ENCODE measurements around the gene TRMT11. TPM values are rescaled to one million over a fixed set of nuclear protein-coding genes. Genes with fewer than 3 reads are reported as not detected.

Gene TRMT11
- total and polyA plus RNA-seq, 2 of the 8 experiments (the other 6 are each of a cell fraction or from before 2014, with no cell fraction given) = 19.7 to 32.4 TPM

DNA sequence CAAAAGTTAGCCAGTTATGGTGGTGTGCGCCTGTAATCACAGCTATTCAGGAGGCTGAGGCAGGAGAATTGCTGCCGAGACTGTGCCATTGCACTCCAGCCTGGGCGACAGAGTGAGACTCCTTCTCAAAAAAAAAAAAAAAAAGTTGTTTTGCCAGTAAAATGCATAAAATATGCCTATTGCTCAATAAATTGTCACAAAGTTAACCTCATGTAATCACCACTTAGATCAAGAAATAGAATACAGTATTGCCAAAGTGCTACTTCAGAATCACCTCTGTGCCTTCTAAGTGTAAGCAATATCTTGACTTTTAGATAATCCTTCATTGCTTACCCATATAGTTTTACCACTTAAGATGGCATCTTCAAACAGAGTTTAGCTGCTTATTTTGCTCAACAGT lies 80.7 kb downstream of the TRMT11 start:
- H3K14ac ChIP-seq (ENCODE audit: insufficient read length) = no peak overlapping the region
- DNase-seq (ENCODE audit: low read depth in 1 of 2, low spot score in 2 of 2) (no peak), FAIRE-seq (no peak)
- H3K23me2 ChIP-seq (ENCODE audit: low read depth, low read length) = no peaks in the 10 kb centered on the region
- CTCF ChIA-PET (ENCODE audit: partially characterized antibody) = no interaction called here
- no peak overlapping the region for H4K91ac ChIP-seq (replicated peaks; ENCODE audit: insufficient read length, low read length)
- no peak overlapping the region for H2BK15ac ChIP-seq (ENCODE audit: low read length)
- H3K23ac ChIP-seq (ENCODE audit: insufficient read length) = no peak overlapping the region
- H3K27ac ChIP-seq (ENCODE audit: low read depth, low read length) = no peak overlapping the region
- H3K4me2 ChIP-seq (ENCODE audit: insufficient read depth in 1 of 2, low read depth in 2 of 2, low read length in 2 of 2) = no peak overlapping the region
- TF ChIP-seq POU5F1 (IDR thresholded peaks at IDR 0.05; ENCODE audit: low read depth, low read length) (no peak), SIRT6 (IDR thresholded peaks at IDR 0.05; ENCODE audit: low read length) (no peak), CBX8 (IDR thresholded peaks at IDR 0.05; ENCODE audit: borderline replicate concordance, low read depth, low read length) (no peak), TAF1 (IDR thresholded peaks at IDR 0.05; ENCODE audit: low read depth, low read length) (no peak), RAD21 (IDR thresholded peaks at IDR 0.05 in 1 of 2, conservative IDR thresholded peaks at IDR 0.05 in 1 of 2; ENCODE audit: low read depth in 2 of 2, low read length in 2 of 2) (no peak), ZNF274 (IDR thresholded peaks at IDR 0.05; ENCODE audit: borderline replicate concordance, extremely low read depth, low read length) (no peak), TCF12 (IDR thresholded peaks at IDR 0.05; ENCODE audit: low read depth, low read length) (no peak), CEBPB (IDR thresholded peaks at IDR 0.05; ENCODE audit: low read depth, low read length) (no peak), SP4 (IDR thresholded peaks at IDR 0.05; ENCODE audit: low read length) (no peak), RXRA (IDR thresholded peaks at IDR 0.05; ENCODE audit: insufficient read depth, low read depth, low read length) (no peak), SIN3A (conservative IDR thresholded peaks at IDR 0.05 in 1 of 2, IDR thresholded peaks at IDR 0.05 in 1 of 2; ENCODE audit: low read depth in 1 of 2, low read length in 2 of 2) (no peak)
- TF ChIP-seq, protein P1, sequence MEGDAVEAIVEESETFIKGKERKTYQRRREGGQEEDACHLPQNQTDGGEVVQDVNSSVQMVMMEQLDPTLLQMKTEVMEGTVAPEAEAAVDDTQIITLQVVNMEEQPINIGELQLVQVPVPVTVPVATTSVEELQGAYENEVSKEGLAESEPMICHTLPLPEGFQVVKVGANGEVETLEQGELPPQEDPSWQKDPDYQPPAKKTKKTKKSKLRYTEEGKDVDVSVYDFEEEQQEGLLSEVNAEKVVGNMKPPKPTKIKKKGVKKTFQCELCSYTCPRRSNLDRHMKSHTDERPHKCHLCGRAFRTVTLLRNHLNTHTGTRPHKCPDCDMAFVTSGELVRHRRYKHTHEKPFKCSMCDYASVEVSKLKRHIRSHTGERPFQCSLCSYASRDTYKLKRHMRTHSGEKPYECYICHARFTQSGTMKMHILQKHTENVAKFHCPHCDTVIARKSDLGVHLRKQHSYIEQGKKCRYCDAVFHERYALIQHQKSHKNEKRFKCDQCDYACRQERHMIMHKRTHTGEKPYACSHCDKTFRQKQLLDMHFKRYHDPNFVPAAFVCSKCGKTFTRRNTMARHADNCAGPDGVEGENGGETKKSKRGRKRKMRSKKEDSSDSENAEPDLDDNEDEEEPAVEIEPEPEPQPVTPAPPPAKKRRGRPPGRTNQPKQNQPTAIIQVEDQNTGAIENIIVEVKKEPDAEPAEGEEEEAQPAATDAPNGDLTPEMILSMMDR (IDR thresholded peaks at IDR 0.05; ENCODE audit: control extremely low read depth in 1 of 3, insufficient read depth in 1 of 3, low read depth in 1 of 3, low read length in 3 of 3) = no peak
- no peaks in the 10 kb centered on the region for H3K79me2 ChIP-seq (ENCODE audit: control insufficient read depth in 1 of 2, insufficient read depth in 2 of 2, low read length in 2 of 2)
- H3K9ac ChIP-seq (replicated peaks in 1 of 4; ENCODE audit: extremely low read depth in 1 of 4, low read depth in 3 of 4, low read length in 3 of 4) = no peak overlapping the region
- no peaks in the 10 kb centered on the region for H4K20me1 ChIP-seq (replicated peaks in 1 of 2; ENCODE audit: control insufficient read depth in 1 of 2, insufficient read depth in 2 of 2, low read length in 2 of 2)
- H3K79me1 ChIP-seq (ENCODE audit: low read depth, low read length) = no peaks in the 10 kb centered on the region
- no peak overlapping the region for H2AK5ac ChIP-seq (ENCODE audit: low read depth, low read length)
- no peaks in the 10 kb centered on the region; a peak in 2 of 8 replicates for H3K36me3 ChIP-seq (ENCODE audit: control insufficient read depth in 2 of 4, insufficient read depth in 4 of 4, low read length in 3 of 4)
- WGBS, 2 experiments (ENCODE audit: extremely low coverage in 1 of 2, insufficient coverage in 1 of 2, insufficient read length in 1 of 2, insufficient replicate concordance in 2 of 2, low coverage in 1 of 2, low lambda C conversion rate in 2 of 2, missing lambda C conversion rate in 1 of 2) = 84% methylated on average over 3 of the region's 3 CpGs; no CpG with 5 or more reads in 1 of the 2 experiments
- no peak overlapping the region for H2BK120ac ChIP-seq (replicated peaks; ENCODE audit: low read depth, low read length)
- H3K4ac ChIP-seq (replicated peaks; ENCODE audit: insufficient read length, low read depth, low read length) = no peak overlapping the region
- H3K4me1 ChIP-seq (replicated peaks in 1 of 4; ENCODE audit: control insufficient read depth in 3 of 4, insufficient read depth in 4 of 4, low read length in 3 of 4) = no peaks in the 10 kb centered on the region
- POLR2A ChIA-PET (ENCODE audit: partially characterized antibody) = no interaction called here
- H2BK12ac ChIP-seq (ENCODE audit: low read depth, low read length) = no peak overlapping the region
- H3K27me3 ChIP-seq (replicated peaks in 1 of 4; ENCODE audit: control insufficient read depth in 3 of 4, extremely low read depth in 1 of 4, insufficient read depth in 3 of 4, low read length in 3 of 4) = no peaks in the 10 kb centered on the region
- H2BK5ac ChIP-seq (ENCODE audit: low read depth, low read length) = no peak overlapping the region
- no peak overlapping the region for H3K56ac ChIP-seq (replicated peaks; ENCODE audit: insufficient read length, low read depth, low read length)
- no peak overlapping the region for H4K5ac ChIP-seq (ENCODE audit: insufficient read length, low read depth, low read length)
- H3K18ac ChIP-seq (ENCODE audit: extremely low read depth, low read length) = no peak overlapping the region
- H2AFZ ChIP-seq (ENCODE audit: low read length) = no peak overlapping the region
- H4K8ac ChIP-seq (ENCODE audit: extremely low read depth, insufficient read depth, low read length) = no peak overlapping the region
- no peak overlapping the region for H2BK20ac ChIP-seq (ENCODE audit: low read length)
- H3K4me3 ChIP-seq (ENCODE audit: extremely low read depth in 1 of 4, insufficient read depth in 2 of 4, low read depth in 3 of 4, low read length in 4 of 4) = no peak overlapping the region
- no peaks in the 10 kb centered on the region for H3K9me3 ChIP-seq (ENCODE audit: insufficient read depth in 2 of 2, low read depth in 1 of 2, low read length in 1 of 2)
